ENCODE data around the gene C1orf198.

Gene C1orf198

DNA sequence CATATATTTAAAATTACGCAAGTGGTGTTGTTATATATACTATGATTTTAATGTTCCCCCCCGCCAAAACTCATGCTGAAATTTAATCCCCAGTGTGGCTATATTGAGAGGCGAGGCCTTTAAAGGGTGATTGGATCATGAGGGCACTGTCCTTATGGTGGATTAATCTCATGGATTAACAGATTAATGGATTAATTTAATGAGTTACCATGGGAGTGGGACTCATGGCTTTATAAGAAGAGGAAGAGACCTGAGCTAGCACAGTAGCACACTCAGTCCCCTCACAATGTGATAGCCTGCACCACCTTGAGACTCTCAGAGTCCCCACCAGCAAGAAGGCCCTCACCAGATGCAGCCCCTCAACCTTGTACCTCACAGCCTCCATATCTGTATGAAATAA lies 34.8 kb downstream of the C1orf198 start:
- H3K4me1 ChIP-seq (ENCODE audit: insufficient read depth, insufficient read length) = no peaks in the 10 kb centered on the region
- H3K4me3 ChIP-seq (ENCODE audit: insufficient read length, low read depth) = no peak overlapping the region
- DNase-seq (ENCODE audit: low read depth, low spot score) = no peak
- no peaks in the 10 kb centered on the region for H3K9me3 ChIP-seq (ENCODE audit: insufficient read depth, low read length)
- no peaks in the 10 kb centered on the region for H3K27me3 ChIP-seq (ENCODE audit: insufficient read depth, insufficient read length)
- TF ChIP-seq ZNF274 (IDR thresholded peaks at IDR 0.05; ENCODE audit: low read depth, low read length) (no peak), SUZ12 (IDR thresholded peaks at IDR 0.05; ENCODE audit: extremely low read depth, insufficient read depth, insufficient read length) (no peak), YY1 (IDR thresholded peaks at IDR 0.05; ENCODE audit: insufficient read depth, insufficient read length) (no peak)
- H3K36me3 ChIP-seq (ENCODE audit: insufficient read depth, insufficient read length, low read length) = peaks cover 19% of the 10 kb centered on the region
- H3K9ac ChIP-seq (ENCODE audit: insufficient read length, low read depth) = no peak overlapping the region

DNA sequence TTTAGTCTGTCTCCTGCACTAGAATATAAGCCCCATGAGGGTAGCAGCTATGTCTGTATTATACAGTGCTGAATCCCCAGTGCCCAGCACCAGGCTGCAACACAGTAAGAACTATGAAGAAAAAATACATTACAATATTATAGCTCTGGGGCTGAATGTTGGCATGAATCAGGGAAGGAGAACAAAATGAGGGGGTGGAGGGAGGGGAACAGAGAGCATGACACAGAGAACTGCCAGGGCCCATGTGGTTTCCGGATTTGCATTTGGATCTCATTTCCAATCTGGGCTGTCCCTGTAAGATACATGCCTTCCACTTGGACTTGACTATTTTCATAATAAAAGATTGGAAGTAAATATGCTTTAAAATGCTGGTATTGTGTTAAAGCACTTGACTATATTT lies 35.8 kb downstream of the C1orf198 start:
- Histone ChIP-seq H3K4me1 (ENCODE audit: insufficient read depth, insufficient read length) (no peaks in the 10 kb centered on the region), H3K27me3 (ENCODE audit: insufficient read depth, insufficient read length) (no peaks in the 10 kb centered on the region), H3K36me3 (ENCODE audit: insufficient read depth, insufficient read length, low read length) (peaks cover 8% of the 10 kb centered on the region), H3K4me3 (ENCODE audit: insufficient read length, low read depth) (no peak overlapping the region), H3K9me3 (ENCODE audit: insufficient read depth, low read length) (no peaks in the 10 kb centered on the region), H3K9ac (ENCODE audit: insufficient read length, low read depth) (no peak overlapping the region)
- no peak for DNase-seq (ENCODE audit: low read depth, low spot score)
- TF ChIP-seq SUZ12 (IDR thresholded peaks at IDR 0.05; ENCODE audit: extremely low read depth, insufficient read depth, insufficient read length) (no peak), YY1 (IDR thresholded peaks at IDR 0.05; ENCODE audit: insufficient read depth, insufficient read length) (no peak), ZNF274 (IDR thresholded peaks at IDR 0.05; ENCODE audit: low read depth, low read length) (no peak)

DNA sequence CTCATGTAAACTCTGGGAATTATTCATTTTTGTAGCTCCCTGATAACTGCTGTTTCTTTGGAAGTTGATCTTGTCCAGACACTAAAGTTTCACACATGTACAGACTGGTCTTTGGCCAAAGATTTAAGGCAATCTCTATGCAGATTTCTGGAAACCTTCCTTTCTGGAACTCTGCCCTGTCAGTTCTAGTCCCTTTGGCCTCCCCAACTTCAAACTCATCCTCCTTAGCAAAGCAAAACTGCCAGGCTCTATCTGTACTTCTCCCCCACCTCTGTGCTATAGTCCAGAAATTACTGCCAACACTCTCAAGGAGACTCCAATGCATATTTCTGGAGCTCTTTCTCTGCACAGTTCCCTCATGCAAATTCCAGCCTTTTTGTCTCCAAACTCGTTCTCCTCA lies 36.5 kb downstream of the C1orf198 start:
- no peaks in the 10 kb centered on the region for H3K4me1 ChIP-seq (ENCODE audit: insufficient read depth, insufficient read length)
- TF ChIP-seq ZNF274 (IDR thresholded peaks at IDR 0.05; ENCODE audit: low read depth, low read length) (no peak), SUZ12 (IDR thresholded peaks at IDR 0.05; ENCODE audit: extremely low read depth, insufficient read depth, insufficient read length) (no peak), YY1 (IDR thresholded peaks at IDR 0.05; ENCODE audit: insufficient read depth, insufficient read length) (no peak)
- peaks cover 1% of the 10 kb centered on the region for H3K36me3 ChIP-seq (ENCODE audit: insufficient read depth, insufficient read length, low read length)
- no peaks in the 10 kb centered on the region for H3K27me3 ChIP-seq (ENCODE audit: insufficient read depth, insufficient read length)
- H3K4me3 ChIP-seq (ENCODE audit: insufficient read length, low read depth) = no peak overlapping the region
- no peak overlapping the region for H3K9ac ChIP-seq (ENCODE audit: insufficient read length, low read depth)
- no peak for DNase-seq (ENCODE audit: low read depth, low spot score)
- H3K9me3 ChIP-seq (ENCODE audit: insufficient read depth, low read length) = no peaks in the 10 kb centered on the region

DNA sequence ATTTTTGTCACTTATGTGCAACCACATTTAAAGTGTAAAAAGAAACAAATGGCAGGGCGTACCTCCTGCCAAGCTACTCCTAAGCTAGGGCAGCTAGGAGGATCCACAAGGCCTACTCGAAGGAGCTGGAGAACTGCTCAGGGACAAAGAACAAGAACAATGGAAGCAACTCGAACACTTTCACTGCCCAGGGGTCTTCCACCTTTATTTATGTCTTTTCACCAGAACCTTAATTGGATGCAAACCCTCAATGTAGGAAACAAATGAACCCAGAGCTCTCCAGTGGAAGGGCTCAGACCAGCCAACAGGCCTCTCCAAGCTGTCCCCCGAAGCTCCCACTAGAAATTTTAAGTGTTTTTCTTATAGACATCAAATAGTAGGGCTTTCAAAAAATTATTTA lies 39.9 kb downstream of the C1orf198 start:
- no peaks in the 10 kb centered on the region for H3K9me3 ChIP-seq (ENCODE audit: insufficient read depth, low read length)
- no peaks in the 10 kb centered on the region for H3K36me3 ChIP-seq (ENCODE audit: insufficient read depth, insufficient read length, low read length)
- TF ChIP-seq SUZ12 (IDR thresholded peaks at IDR 0.05; ENCODE audit: extremely low read depth, insufficient read depth, insufficient read length) = no peak
- no peak for TF ChIP-seq YY1 (IDR thresholded peaks at IDR 0.05; ENCODE audit: insufficient read depth, insufficient read length)
- TF ChIP-seq ZNF274 (IDR thresholded peaks at IDR 0.05; ENCODE audit: low read depth, low read length) = no peak
- H3K4me1 ChIP-seq (ENCODE audit: insufficient read depth, insufficient read length) = no peaks in the 10 kb centered on the region
- no peak for DNase-seq (ENCODE audit: low read depth, low spot score)
- no peak overlapping the region for H3K4me3 ChIP-seq (ENCODE audit: insufficient read length, low read depth)
- no peaks in the 10 kb centered on the region for H3K27me3 ChIP-seq (ENCODE audit: insufficient read depth, insufficient read length)
- H3K9ac ChIP-seq (ENCODE audit: insufficient read length, low read depth) = no peak overlapping the region

- Histone ChIP-seq H3K4me1 (ENCODE audit: insufficient read depth, insufficient read length) (no peaks in the 10 kb centered on the region), H3K36me3 (ENCODE audit: insufficient read depth, insufficient read length, low read length) (no peaks in the 10 kb centered on the region), H3K27me3 (ENCODE audit: insufficient read depth, insufficient read length) (no peaks in the 10 kb centered on the region), H3K9ac (ENCODE audit: insufficient read length, low read depth) (no peak overlapping the region), H3K4me3 (ENCODE audit: insufficient read length, low read depth) (no peak overlapping the region), H3K9me3 (ENCODE audit: insufficient read depth, low read length) (no peaks in the 10 kb centered on the region)
- TF ChIP-seq ZNF274 (IDR thresholded peaks at IDR 0.05; ENCODE audit: low read depth, low read length) (no peak), YY1 (IDR thresholded peaks at IDR 0.05; ENCODE audit: insufficient read depth, insufficient read length) (no peak), SUZ12 (IDR thresholded peaks at IDR 0.05; ENCODE audit: extremely low read depth, insufficient read depth, insufficient read length) (no peak)
- DNase-seq (ENCODE audit: low read depth, low spot score) = no peak
Measured at GRCh38 chr1:230827801-230828200, 40.5 kb downstream of the C1orf198 start.

DNA sequence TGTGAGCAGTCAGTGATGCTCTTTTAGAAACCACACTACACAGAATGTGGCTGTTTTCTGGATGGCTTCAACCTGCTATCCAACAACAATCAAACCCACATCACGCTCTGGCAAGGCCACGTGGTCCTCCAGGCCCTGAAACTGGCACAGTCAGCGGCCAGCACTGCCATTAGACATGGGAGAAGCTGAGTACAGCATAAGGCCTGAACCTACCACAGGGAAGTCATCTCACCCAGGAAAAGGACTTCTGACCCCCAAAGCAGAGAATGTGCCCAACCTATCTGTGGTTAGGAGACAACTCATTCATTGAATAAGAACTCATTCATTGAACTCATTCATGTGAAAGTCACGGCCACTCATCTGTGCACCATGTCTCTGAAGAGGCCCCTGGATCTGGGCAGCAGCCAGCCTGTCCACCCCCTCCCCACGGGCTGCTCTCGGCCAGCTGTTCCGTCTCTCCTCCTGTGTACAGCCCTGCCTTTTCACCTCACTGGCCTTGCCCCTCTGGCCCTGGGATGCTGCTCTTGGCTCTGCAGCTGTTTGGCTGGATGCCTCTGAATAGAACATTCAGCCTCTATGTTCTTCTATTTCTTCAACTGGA lies 41.1 kb downstream of the C1orf198 start:
- Histone ChIP-seq H3K9me3 (ENCODE audit: insufficient read depth, low read length) (no peaks in the 10 kb centered on the region), H3K9ac (ENCODE audit: insufficient read length, low read depth) (no peak overlapping the region), H3K4me3 (ENCODE audit: insufficient read length, low read depth) (no peak overlapping the region), H3K36me3 (ENCODE audit: insufficient read depth, insufficient read length, low read length) (no peaks in the 10 kb centered on the region), H3K27me3 (ENCODE audit: insufficient read depth, insufficient read length) (no peaks in the 10 kb centered on the region), H3K4me1 (ENCODE audit: insufficient read depth, insufficient read length) (no peaks in the 10 kb centered on the region)
- DNase-seq (ENCODE audit: low read depth, low spot score) = no peak
- TF ChIP-seq SUZ12 (IDR thresholded peaks at IDR 0.05; ENCODE audit: extremely low read depth, insufficient read depth, insufficient read length) (no peak), YY1 (IDR thresholded peaks at IDR 0.05; ENCODE audit: insufficient read depth, insufficient read length) (no peak), ZNF274 (IDR thresholded peaks at IDR 0.05; ENCODE audit: low read depth, low read length) (no peak)

DNA sequence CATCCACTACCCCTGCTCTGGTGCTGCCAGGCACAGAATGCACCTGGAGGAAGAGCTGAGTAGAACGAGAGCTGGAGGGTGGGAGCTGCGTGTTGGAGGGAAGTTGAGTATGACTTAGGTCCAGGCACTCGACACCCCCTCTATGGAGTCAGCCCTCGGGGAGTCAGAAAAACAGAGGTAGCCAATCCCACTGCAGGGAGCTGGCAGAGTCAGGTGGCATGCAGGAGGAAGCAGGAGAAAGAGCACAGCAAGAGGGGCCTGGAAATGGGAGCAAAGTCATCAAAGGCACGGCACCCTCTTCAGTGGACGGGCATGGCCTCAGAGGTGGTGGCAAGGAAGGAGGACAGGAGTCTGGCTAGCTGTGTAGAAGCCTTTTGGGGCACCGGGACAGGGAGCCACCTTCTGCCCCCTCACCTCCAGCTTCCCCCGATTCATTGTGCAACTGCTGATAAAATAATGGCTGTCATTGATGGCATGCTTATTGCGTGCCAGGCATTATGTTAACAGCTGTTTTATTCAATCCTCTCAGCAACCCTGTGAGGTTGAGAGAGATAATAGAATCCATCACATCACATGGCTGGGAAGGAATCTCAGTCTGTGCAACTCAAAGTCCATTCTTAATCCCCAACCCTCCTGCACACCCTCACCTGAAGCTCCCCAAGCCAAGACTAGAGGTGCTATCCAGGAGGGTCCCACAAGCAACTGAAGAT lies 42.0 kb downstream of the C1orf198 start:
- Histone ChIP-seq H3K27me3 (ENCODE audit: insufficient read depth, insufficient read length) (no peaks in the 10 kb centered on the region), H3K9me3 (ENCODE audit: insufficient read depth, low read length) (no peaks in the 10 kb centered on the region), H3K4me1 (ENCODE audit: insufficient read depth, insufficient read length) (no peaks in the 10 kb centered on the region), H3K9ac (ENCODE audit: insufficient read length, low read depth) (no peak overlapping the region), H3K36me3 (ENCODE audit: insufficient read depth, insufficient read length, low read length) (no peaks in the 10 kb centered on the region), H3K4me3 (ENCODE audit: insufficient read length, low read depth) (no peak overlapping the region)
- TF ChIP-seq ZNF274 (IDR thresholded peaks at IDR 0.05; ENCODE audit: low read depth, low read length) (no peak), YY1 (IDR thresholded peaks at IDR 0.05; ENCODE audit: insufficient read depth, insufficient read length) (no peak)
- DNase-seq (ENCODE audit: low read depth, low spot score) = no peak
